B cell (primary cell): ENCODE results near the gene TRIM27. TPM values are rescaled to one million over a fixed set of nuclear protein-coding genes. Genes with fewer than 3 reads are reported as not detected.
A peak's percentile ranks its signal among the peaks of the same experiment; 100 is the strongest.

ENCODE experiments used
- ATAC-seq: fragments of 200-7000 bp; cut with Tn5 transposase; one replicate; pipeline ENCODE4 v1.10.0; 2021; ENCODE audit warnings: low read depth, mild to moderate bottlenecking, moderate number of reproducible peaks, moderate library complexity
- CTCF ChIA-PET: fragments of 350-600 bp; sonication (Branson Sonifier 250); formaldehyde crosslinking; loops from one replicate; lab custom pipeline; 2021; ENCODE audit warnings: antibody characterized with exemption, inconsistent platforms; lab: Charles Lee
- POLR2A ChIA-PET: fragments of 350-600 bp; sonication (Branson Sonifier 250); formaldehyde crosslinking; loops from one replicate; lab custom pipeline; 2021; ENCODE audit warnings: antibody characterized with exemption; lab: Charles Lee
- DNase-seq: peaks from one replicate; pipeline ENCODE4 v3.0.0; 2013
- H2AFZ ChIP-seq: 2 replicates; pipeline ENCODE4 v1.6.1; 2012; ENCODE audit warnings: mild to moderate bottlenecking, low read depth, low read length; ENCODE audit not compliant: insufficient read depth, poor library complexity, severe bottlenecking
- H3K27ac ChIP-seq, 2 donors: 1 replicate in 1 of 2; 2 replicates in 1 of 2; pipeline ENCODE4 v1.5.1; 2012 to 2013; ENCODE audit warnings: low read length in 2 of 2, mild to moderate bottlenecking in 2 of 2, moderate library complexity in 1 of 2
- H3K27me3 ChIP-seq, 4 experiments: fragments of 200-600 bp in 1 of 4; sonication (generic) in 1 of 4; replicated peaks in 1 of 4; 1 replicate in 2 of 4; 2 replicates in 2 of 4; pipeline versions ENCODE4 v1.6.1 to v1.7.0; 2013 to 2016; ENCODE audit warnings: low read length in 3 of 4, mild to moderate bottlenecking in 2 of 4, mixed read lengths in 1 of 4, moderate library complexity in 1 of 4; ENCODE audit not compliant: insufficient read depth in 4 of 4, control insufficient read depth in 3 of 4; ENCODE audit errors: control extremely low read depth in 1 of 4
- H3K36me3 ChIP-seq, 2 experiments: replicated peaks in 1 of 2; 1 replicate in 1 of 2; 2 replicates in 1 of 2; pipeline versions ENCODE4 v1.6.1 to v1.7.1; 2013; ENCODE audit warnings: low read length in 1 of 2; ENCODE audit not compliant: insufficient read depth in 2 of 2, control insufficient read depth in 1 of 2; ENCODE audit errors: control extremely low read depth in 1 of 2, extremely low read depth in 1 of 2
- H3K4me1 ChIP-seq, 2 donors: fragments of 200-600 bp in 1 of 2; sonication (generic) in 1 of 2; 1 replicate in 1 of 2; 2 replicates in 1 of 2; pipeline versions ENCODE4 v1.5.1 to v1.6.1; 2013 to 2017; ENCODE audit warnings: low read length in 2 of 2; ENCODE audit not compliant: control insufficient read depth in 2 of 2, insufficient read depth in 2 of 2
- H3K4me2 ChIP-seq: replicated peaks from 2 replicates; pipeline ENCODE3; 2012; ENCODE audit warnings: mild to moderate bottlenecking, low read depth, low read length; ENCODE audit not compliant: poor library complexity, severe bottlenecking
- H3K4me3 ChIP-seq, 5 experiments: fragments of 200-600 bp in 1 of 5; sonication (generic) in 1 of 5; 1 replicate in 3 of 5; 2 replicates in 2 of 5; pipeline versions ENCODE4 v1.5.1 to v1.7.0; 2011 to 2016; ENCODE audit warnings: low read length in 4 of 5, mild to moderate bottlenecking in 4 of 5, low read depth in 2 of 5, control low read depth in 1 of 5, moderate library complexity in 1 of 5; ENCODE audit not compliant: insufficient read depth in 1 of 5; ENCODE audit errors: control extremely low read depth in 1 of 5, extremely low read depth in 1 of 5
- H3K79me2 ChIP-seq: fragments of 200-600 bp; sonication (generic); one replicate; pipeline ENCODE4 v1.6.0; 2016; ENCODE audit warnings: low read length; ENCODE audit not compliant: control insufficient read depth, insufficient read depth
- H3K9ac ChIP-seq: fragments of 200-600 bp; sonication (generic); 2 replicates; pipeline ENCODE4 v1.6.1; 2017; ENCODE audit warnings: mild to moderate bottlenecking, low read length, moderate library complexity
- H3K9me3 ChIP-seq, 3 donors: one replicate each; pipeline versions ENCODE4 v1.6.1 to v1.7.1; 2013; ENCODE audit warnings: low read length in 2 of 3; ENCODE audit not compliant: control insufficient read depth in 2 of 3, insufficient read depth in 1 of 3; ENCODE audit errors: control extremely low read depth in 1 of 3
- H4K20me1 ChIP-seq: 2 replicates; pipeline ENCODE4 v1.6.0; 2012; ENCODE audit warnings: mild to moderate bottlenecking, low read length; ENCODE audit not compliant: insufficient read depth, control insufficient read depth, poor library complexity, severe bottlenecking
- H3K27ac Mint-ChIP-seq: one replicate; pipeline ENCODE4 v1.8.0; 2021; ENCODE audit warnings: mixed read lengths
- H3K27me3 Mint-ChIP-seq: one replicate; pipeline ENCODE4 v1.8.0; 2021; ENCODE audit warnings: mixed read lengths
- H3K4me1 Mint-ChIP-seq: one replicate; pipeline ENCODE4 v1.8.0; 2021; ENCODE audit warnings: mixed read lengths
- H3K4me3 Mint-ChIP-seq: one replicate; pipeline ENCODE4 v1.8.0; 2021; ENCODE audit warnings: mixed read lengths
- H3K9me3 Mint-ChIP-seq: one replicate; pipeline ENCODE4 v1.8.0; 2022; ENCODE audit warnings: mixed read lengths; ENCODE audit not compliant: insufficient read depth
- CTCF ChIP-seq: fragments of 200-600 bp; IDR thresholded peaks from one replicate; pipeline ENCODE4 v1.8.0; 2022; ENCODE audit warnings: antibody characterized with exemption, mild to moderate bottlenecking
- EZH2 ChIP-seq: IDR thresholded peaks from 2 replicates; pipeline ENCODE4 v1.6.1; 2012; ENCODE audit warnings: borderline replicate concordance, low read depth, mild to moderate bottlenecking, moderate library complexity, low read length; ENCODE audit not compliant: insufficient read depth, poor library complexity, severe bottlenecking
- whole genome bisulfite sequencing: methylation state at CpG from one replicate; pipeline ENCODE4 v1.1.5; 2013; ENCODE audit warnings: missing lambda C conversion rate; ENCODE audit not compliant: insufficient coverage; 5-methylcytosine and 5-hydroxymethylcytosine counted together
- intact Hi-C: fragments of 100-400 bp; cut with micrococcal nuclease; formaldehyde crosslinking; loops from one replicate; pipeline ENCODE4 v1.10.0; 2022
- polyA plus RNA-seq: library from polyadenylated mRNA; depleted of rRNA; stranded (reverse); fragments of >200 nt; gene quantifications from 2 replicates; pipeline ENCODE4 v1.2.3, GENCODE V29; 2012
- total RNA-seq, 2 donors: library from RNA; stranded (reverse); fragments of 120-200 nt in 1 of 2; gene quantifications; 1 replicate in 1 of 2; 2 replicates in 1 of 2; pipeline versions ENCODE4 v1.2.3 to v1.2.4, GENCODE V29; 2013 to 2022

Gene TRIM27
- total and polyA plus RNA-seq, 2 donors (not counting 1 experiment from before 2014, with no cell fraction given), result 48.3 to 70.0 TPM

- H3K4me3 Mint-ChIP-seq, result peak overlapping the region; percentile 83
- peaks cover 12% of the 10 kb centered on the region for H3K9me3 Mint-ChIP-seq
- H3K27me3 Mint-ChIP-seq, result peaks cover 10% of the 10 kb centered on the region
- intact Hi-C loops, result no loop called here
- no peak for TF ChIP-seq EZH2
- no peak for TF ChIP-seq CTCF
- ATAC-seq (no peak), DNase-seq (no peak)
- H3K27me3 ChIP-seq, result peaks cover 0 to 4% (median 0%) of the 10 kb centered on the region in 4 experiments
- H2AFZ ChIP-seq, result peak overlapping the region; percentile 78
- H3K79me2 ChIP-seq, result no peaks in the 10 kb centered on the region
- H3K4me3 ChIP-seq, result peak overlapping the region; percentile 54 to 78 (median 75)
- peak overlapping the region; percentile 84 for H3K4me2 ChIP-seq
- ChIA-PET POLR2A (no interaction called here), CTCF (interaction anchor here (2.4 kb wide), 1 partner anchor 10 kb away, joined by 5 read pairs; no protein-coding TSS in a partner anchor)
- H3K4me1 ChIP-seq, result peaks cover 14 to 24% of the 10 kb centered on the region in 2 donors
- WGBS, result 36% methylated on average over 20 of the region's 25 CpGs
- H3K9me3 ChIP-seq, result peaks cover 0 to 40% (median 21%) of the 10 kb centered on the region in 3 donors
- H3K27ac Mint-ChIP-seq, result peak overlapping the region; percentile 57
- peak overlapping the region; percentile 75 for H3K9ac ChIP-seq
- H4K20me1 ChIP-seq, result no peaks in the 10 kb centered on the region
- H3K27ac ChIP-seq, result no peak overlapping the region
- H3K4me1 Mint-ChIP-seq, result peaks cover 28% of the 10 kb centered on the region
- no peaks in the 10 kb centered on the region for H3K36me3 ChIP-seq
These were observed 59.4 kb downstream of the TRIM27 start for GRCh38 chr6:28864326-28864923.
